ES-I3 (cell line): Measurements from ENCODE around the gene RELB.
A peak's percentile ranks its signal among the peaks of the same experiment; 100 is the strongest.
"Not testable (repeated sequence)": the region's sequence is repeated elsewhere in the genome, so short reads cannot be mapped to it uniquely, and the experiment has no call there.

Source experiments
- H3K36me3 ChIP-seq: 2 replicates; pipeline ENCODE4 v1.6.1; 2013; ENCODE audit warnings: mild to moderate bottlenecking, low read length, control low read depth, moderate library complexity; ENCODE audit not compliant: insufficient read depth
- H3K4me1 ChIP-seq: 2 replicates; pipeline ENCODE4 v1.6.1; 2013; ENCODE audit warnings: mild to moderate bottlenecking, control low read depth, low read length; ENCODE audit not compliant: insufficient read depth
- H3K9ac ChIP-seq: 2 replicates; pipeline ENCODE4 v1.6.1; 2013; ENCODE audit warnings: low read depth, mild to moderate bottlenecking, low read length, moderate library complexity
- H3K9me3 ChIP-seq: 2 replicates; pipeline ENCODE4 v1.6.1; 2013; ENCODE audit warnings: mild to moderate bottlenecking, low read length, moderate library complexity; ENCODE audit not compliant: control insufficient read depth, insufficient read depth

RELB gene

DNA sequence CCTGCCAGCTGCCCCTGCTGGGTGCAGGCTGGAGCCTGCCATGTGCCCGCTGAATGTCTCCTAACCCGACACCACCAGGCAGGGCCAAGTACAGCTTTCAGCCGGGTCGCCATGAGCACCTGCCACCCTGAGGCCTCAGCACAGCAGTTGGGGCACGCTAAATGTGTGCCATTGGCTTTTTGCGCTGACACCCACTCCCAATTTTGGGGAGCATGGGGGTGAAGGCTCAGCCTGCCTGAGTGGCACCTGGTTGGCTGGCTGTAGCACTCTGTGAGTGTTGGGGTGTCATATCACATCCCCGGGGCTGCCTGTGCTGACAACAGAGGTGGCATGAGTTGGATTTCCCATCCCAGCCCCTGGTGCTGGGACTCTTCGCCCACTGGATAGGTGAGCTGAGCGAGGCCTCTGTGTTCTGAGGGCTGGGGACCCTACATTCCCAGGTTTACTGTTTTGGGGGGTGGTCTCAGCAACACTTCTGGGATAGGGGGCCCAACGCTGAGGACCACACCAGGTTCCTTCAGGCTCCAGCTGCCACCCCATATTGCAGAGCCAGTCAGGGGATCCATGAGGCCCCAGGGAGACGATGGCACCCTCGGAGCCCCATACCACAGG lies 7.2 kb upstream of the RELB start:
- H3K4me1 ChIP-seq, result no peaks in the 10 kb centered on the region
- no peaks in the 10 kb centered on the region for H3K36me3 ChIP-seq
- no peak overlapping the region for H3K9ac ChIP-seq
- no peaks in the 10 kb centered on the region for H3K9me3 ChIP-seq

DNA sequence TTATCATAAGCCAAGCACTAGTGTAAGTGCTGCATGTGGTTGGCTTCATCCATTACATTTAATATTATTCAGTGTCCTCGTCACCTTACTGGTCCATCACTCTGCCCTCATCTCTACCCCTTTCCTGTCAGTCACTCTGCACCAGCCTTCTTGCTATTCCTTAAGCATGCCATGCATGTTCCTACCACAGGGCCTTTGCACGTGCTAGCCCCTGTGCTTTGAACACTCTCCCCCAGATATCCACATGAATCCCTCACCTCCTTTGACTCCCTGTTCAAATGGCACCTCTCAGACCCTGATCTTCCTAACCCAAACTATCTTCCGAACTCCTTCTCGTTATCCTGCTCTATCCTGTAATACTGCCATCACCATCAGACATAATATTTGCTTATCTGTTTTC lies 3.2 kb upstream of the RELB start:
- Histone ChIP-seq H3K9me3 (no peaks in the 10 kb centered on the region), H3K9ac (no peak overlapping the region), H3K4me1 (no peaks in the 10 kb centered on the region), H3K36me3 (no peaks in the 10 kb centered on the region)

DNA sequence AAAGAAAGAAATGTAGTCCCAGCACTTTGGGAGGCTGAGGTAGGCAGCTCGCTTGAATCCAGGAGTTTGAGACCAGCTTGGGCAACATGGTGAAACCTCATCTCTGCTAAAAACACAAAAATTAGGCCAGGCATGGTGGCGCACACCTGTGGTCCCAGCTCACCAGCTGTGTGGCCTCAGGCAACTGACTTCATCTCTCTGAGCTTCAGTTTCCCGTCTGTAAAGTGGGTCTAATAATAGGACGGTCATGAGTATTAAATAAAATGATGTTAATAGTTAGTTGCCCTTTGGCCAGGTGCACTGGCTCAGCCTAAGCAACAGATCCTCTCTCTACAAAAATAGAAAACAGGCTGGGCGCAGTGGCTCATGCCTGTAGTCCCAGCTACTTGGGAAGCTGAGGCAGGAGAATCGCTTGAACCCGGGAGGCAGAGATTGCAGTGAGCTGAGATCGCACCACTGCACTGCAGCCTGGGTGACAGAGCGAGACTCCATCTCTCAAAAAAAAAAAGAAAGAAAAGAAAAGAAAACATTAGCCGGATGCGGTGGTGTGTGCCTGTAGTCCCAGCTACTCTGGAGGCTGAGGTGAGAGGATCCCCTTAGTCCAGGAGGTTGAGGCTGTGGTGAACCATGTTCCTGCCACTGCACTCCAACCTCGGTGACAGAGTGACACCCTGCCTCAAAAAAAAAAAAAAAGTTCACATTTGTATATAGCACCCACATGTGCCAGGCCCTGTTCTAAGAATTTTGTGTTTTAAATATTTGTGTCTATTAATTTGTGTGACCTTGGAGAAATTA lies 1.9 kb upstream of the RELB start:
- not testable (repeated sequence) for H3K9ac ChIP-seq, H3K36me3 ChIP-seq, H3K9me3 ChIP-seq, H3K4me1 ChIP-seq

GRCh38 chr19:45000665-45001064 lies 599 bp upstream of the RELB start:
- peak overlapping the region; percentile 29; the same call in 1 of the 2 replicates for H3K9ac ChIP-seq
- not testable (repeated sequence) for H3K9me3 ChIP-seq, H3K4me1 ChIP-seq, H3K36me3 ChIP-seq

DNA sequence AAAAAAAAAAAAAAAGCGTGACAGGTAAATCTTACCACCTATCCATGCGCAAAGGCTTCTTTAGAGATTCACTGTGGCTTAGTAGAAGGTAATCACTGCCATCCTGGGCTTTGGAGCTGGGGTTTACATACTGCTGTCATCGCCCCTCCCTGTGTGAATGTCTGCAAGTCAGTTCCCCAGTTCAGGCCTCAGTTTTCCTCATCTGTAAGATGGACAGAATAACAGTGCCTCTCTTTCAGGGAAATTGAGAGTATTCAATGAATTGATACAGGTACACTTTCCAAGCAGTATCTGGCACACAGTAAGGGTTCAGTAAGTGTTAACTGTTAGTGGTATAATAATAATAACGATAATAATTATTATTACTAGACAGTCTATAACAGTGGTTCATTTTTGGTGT lies 2.2 kb downstream of the RELB start:
- Histone ChIP-seq H3K9ac (no peak overlapping the region), H3K36me3 (no peaks in the 10 kb centered on the region), H3K9me3 (no peaks in the 10 kb centered on the region), H3K4me1 (no peaks in the 10 kb centered on the region)

DNA sequence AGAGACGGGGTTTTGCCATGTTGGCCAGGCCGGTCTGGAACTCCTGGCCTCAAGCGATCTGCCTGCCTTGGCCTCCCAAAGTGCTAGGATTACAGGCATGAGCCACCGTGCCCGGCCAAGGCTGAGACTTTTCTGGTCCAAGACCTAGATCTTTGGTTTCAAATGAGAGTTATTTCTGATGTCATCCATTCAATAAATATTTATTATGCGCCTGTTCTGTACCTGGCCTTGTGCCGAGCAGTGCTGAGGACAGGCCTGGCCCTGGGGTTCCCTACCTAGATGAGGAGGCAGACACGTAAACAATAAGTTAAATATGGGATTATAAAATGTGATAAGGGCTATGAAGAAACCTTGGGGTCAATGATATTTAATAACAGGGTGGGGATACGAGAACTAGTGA lies 4.5 kb downstream of the RELB start:
- H3K36me3 ChIP-seq, result no peaks in the 10 kb centered on the region
- H3K9ac ChIP-seq, result no peak overlapping the region
- no peaks in the 10 kb centered on the region for H3K4me1 ChIP-seq
- H3K9me3 ChIP-seq, result no peaks in the 10 kb centered on the region

GRCh38 chr19:45008552-45008951 lies 7.3 kb downstream of the RELB start:
- Histone ChIP-seq H3K4me1 (no peaks in the 10 kb centered on the region), H3K36me3 (no peaks in the 10 kb centered on the region), H3K9me3 (no peaks in the 10 kb centered on the region), H3K9ac (no peak overlapping the region)

DNA sequence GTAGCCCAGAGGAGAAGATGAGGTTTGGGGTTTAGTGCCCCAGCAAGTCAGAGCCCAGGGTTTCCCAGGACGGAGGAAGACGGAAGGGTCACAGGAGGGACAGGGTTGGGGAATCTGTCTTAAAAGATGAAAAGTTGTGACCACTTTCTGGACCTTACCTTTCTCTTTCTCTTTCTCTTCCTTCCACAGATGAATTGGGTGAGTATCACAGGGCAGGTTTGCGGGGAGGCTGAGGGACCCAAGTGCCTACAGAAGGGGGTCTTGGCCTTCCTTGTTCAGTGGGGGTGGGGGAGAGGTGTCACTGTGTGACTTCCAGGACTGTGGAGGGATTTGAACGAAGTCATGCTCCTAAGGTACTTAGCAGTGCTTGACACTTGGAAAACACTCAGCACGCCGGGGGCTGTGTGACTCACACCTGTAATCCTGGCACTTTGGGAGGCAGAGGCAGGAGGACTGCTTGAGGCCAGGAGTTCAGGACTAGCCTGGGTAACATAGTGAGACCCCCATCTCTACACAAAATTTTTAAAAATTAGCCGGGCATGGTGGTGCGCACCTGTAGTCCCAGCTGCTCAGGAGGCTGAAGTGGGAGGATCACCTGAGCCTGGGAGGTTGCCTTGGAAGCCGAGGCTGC lies 8.5 kb downstream of the RELB start:
- no peaks in the 10 kb centered on the region for H3K36me3 ChIP-seq
- H3K4me1 ChIP-seq, result no peaks in the 10 kb centered on the region
- no peaks in the 10 kb centered on the region for H3K9me3 ChIP-seq
- no peak overlapping the region for H3K9ac ChIP-seq

- no peaks in the 10 kb centered on the region for H3K9me3 ChIP-seq
- H3K4me1 ChIP-seq, result no peaks in the 10 kb centered on the region
- no peak overlapping the region for H3K9ac ChIP-seq
- H3K36me3 ChIP-seq, result no peaks in the 10 kb centered on the region
Measured at GRCh38 chr19:45010306-45010705, 9.0 kb downstream of the RELB start.

GRCh38 chr19:45011959-45012358 lies 10.7 kb downstream of the RELB start:
- H3K36me3 ChIP-seq, result no peaks in the 10 kb centered on the region

DNA sequence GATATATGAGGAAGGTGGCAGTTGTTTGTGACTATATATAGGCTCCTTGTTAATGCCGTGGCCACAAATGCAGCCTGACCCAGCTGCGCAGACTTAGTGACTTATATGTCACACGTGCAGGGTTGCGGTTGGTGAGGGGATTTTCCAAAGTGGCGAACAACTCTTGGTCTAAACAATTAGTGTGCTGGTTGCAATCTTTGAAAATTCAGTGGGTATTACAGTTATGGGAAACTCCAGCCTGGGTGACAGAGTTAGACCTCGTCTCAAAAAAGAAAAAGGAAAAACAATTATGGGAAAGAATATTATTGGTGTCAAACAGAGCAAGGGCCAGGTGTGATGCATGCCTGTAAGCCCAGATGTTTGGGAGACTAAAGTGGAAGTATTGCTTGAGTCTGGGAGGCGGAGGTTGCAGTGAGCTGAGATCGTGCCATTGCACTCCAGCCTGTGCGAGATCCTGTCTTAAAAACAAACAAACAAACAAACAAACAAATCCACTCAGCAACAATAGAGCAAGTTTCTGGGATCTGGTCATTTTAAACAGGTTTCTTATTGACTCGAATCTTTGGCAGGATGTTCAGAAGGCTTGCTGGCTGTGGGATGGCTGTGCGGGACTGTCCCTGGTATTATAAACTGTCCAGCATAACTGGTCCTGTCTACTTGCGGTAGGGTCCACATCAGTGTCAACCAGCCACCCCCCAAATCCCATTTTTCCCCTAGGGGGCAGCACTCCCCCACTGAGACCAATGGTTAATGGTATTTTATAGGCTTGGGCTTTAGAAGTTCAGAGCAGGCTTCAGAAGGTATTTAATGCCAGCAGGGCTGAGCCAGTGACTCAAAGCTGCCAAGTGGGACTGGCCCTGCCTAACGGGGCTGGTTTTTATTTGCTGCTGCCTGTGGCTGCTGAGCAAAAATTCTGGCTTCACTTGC lies 15.4 kb downstream of the RELB start:
- Histone ChIP-seq H3K36me3 (no peaks in the 10 kb centered on the region), H3K4me1 (no peaks in the 10 kb centered on the region; the same call in 1 of the 2 replicates), H3K9ac (no peak overlapping the region), H3K9me3 (no peaks in the 10 kb centered on the region)

More at GRCh38 chr19:45011959-45012358, 10.7 kb downstream of the RELB start:
- Histone ChIP-seq H3K4me1 (no peaks in the 10 kb centered on the region), H3K9me3 (no peaks in the 10 kb centered on the region), H3K9ac (no peak overlapping the region)

DNA sequence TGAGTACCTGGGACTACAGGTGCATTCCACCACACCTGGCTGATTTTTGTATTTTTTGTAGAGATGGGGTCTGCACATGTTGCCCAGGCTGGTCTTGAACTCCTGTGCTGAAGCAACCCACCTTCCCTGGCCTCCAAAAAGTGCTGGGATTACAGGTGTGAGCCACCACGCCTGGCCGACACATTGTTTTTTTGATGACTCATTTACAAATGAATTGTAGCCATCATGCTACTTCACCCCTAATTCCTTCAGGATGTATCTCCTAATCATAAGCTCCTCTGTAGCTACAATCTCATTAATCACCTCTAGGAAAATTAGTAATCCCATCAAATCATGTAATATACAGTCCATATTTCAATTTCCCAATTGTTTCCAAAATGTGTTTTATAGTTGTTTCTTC lies 17.9 kb downstream of the RELB start:
- no peaks in the 10 kb centered on the region for H3K36me3 ChIP-seq
- no peak overlapping the region for H3K9ac ChIP-seq
- no peaks in the 10 kb centered on the region; the same call in 1 of the 2 replicates for H3K4me1 ChIP-seq
- no peaks in the 10 kb centered on the region for H3K9me3 ChIP-seq

GRCh38 chr19:45020071-45020470 lies 18.8 kb downstream of the RELB start:
- Histone ChIP-seq H3K9ac (no peak overlapping the region), H3K9me3 (no peaks in the 10 kb centered on the region), H3K36me3 (no peaks in the 10 kb centered on the region), H3K4me1 (no peaks in the 10 kb centered on the region; the same call in 1 of the 2 replicates)

DNA sequence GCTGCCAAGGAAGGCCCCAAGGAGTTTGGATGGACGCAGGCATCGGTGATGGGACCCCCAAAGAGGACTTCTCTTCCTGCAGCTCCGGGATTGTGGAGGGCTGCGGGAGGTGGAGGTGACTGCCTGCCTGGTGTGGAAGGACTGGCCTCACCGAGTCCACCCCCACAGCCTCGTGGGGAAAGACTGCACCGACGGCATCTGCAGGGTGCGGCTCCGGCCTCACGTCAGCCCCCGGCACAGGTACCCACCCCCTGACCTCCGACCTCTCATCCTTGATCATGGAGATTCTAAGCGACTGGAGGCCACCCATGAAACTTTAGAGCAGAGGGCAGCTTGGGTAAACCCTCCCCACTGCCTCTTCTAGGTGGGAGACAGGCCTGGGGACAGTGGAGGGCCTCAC lies 20.7 kb downstream of the RELB start:
- H3K9me3 ChIP-seq, result no peaks in the 10 kb centered on the region
- H3K4me1 ChIP-seq, result no peaks in the 10 kb centered on the region; the same call in 1 of the 2 replicates
- no peaks in the 10 kb centered on the region for H3K36me3 ChIP-seq
- no peak overlapping the region for H3K9ac ChIP-seq
